HepG2 (cell line): ENCODE measurements around the gene GNAZ.

Experiments used
- FLYWCH1 ChIP-seq: sonication (generic); formaldehyde crosslinking; IDR thresholded peaks from 2 replicates; pipeline ENCODE4 v1.8.1; 2023; ENCODE audit warnings: mild to moderate bottlenecking, missing genetic modification reagents
- JUND ChIP-seq: sonication (generic); formaldehyde crosslinking; IDR thresholded peaks from 2 replicates; pipeline ENCODE4 v1.8.0; 2022; ENCODE audit warnings: mild to moderate bottlenecking, missing genetic modification reagents
- MYC ChIP-seq: sonication (generic); formaldehyde crosslinking; IDR thresholded peaks from 2 replicates; pipeline ENCODE4 v1.9.0; 2021; ENCODE audit warnings: missing genetic modification reagents, borderline replicate concordance
- POLR2A ChIP-seq, 2 experiments: IDR thresholded peaks; 2 replicates each; pipeline ENCODE4 v1.6.1; 2011; ENCODE audit warnings: low read depth in 2 of 2, low read length in 2 of 2, mild to moderate bottlenecking in 1 of 2, moderate library complexity in 1 of 2; ENCODE audit not compliant: insufficient read depth in 1 of 2
- PRDM15 ChIP-seq: sonication (generic); formaldehyde crosslinking; IDR thresholded peaks from 2 replicates; pipeline ENCODE4 v1.4.0; 2020; ENCODE audit warnings: missing genetic modification reagents
- RFX3 ChIP-seq: IDR thresholded peaks from 2 replicates; pipeline ENCODE4 v1.6.1; 2016; ENCODE audit warnings: missing biosample characterization, missing genetic modification reagents
- RFXAP ChIP-seq: sonication (generic); formaldehyde crosslinking; IDR thresholded peaks from 2 replicates; pipeline ENCODE4 v1.4.0; 2020; ENCODE audit warnings: missing genetic modification reagents, borderline replicate concordance
- ZNF629 ChIP-seq: sonication (generic); formaldehyde crosslinking; conservative IDR thresholded peaks from 2 replicates; pipeline ENCODE4 v1.5.0; 2020; ENCODE audit warnings: missing genetic modification reagents

DNA sequence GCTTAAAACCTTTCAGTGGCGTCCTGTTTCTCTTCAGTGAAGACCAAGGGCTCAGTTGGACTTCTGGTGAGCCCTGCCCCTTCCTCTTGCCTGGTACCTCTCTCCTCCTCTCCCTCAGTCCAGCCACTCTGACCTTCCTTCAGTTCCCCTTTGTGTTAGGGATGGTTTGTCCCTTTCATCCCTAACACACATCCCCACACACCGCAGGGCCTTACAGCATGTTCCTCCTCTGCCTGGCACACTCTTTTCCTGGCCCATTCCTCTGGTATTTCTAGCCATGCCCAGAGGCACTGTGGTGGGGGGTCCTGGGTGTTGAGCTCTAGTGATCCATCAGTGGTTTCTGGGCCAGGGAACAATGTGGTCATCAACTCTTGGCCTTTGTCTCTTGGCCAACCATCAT is 21.4 kb downstream of the GNAZ start:
- TF ChIP-seq FLYWCH1 (no peak), POLR2A (IDR thresholded peaks at IDR 0.05; ENCODE audit: insufficient read depth in 1 of 2, low read depth in 2 of 2, low read length in 2 of 2) (no peak), JUND (CRISPR knock-in tag) (no peak), ZNF629 (CRISPR knock-in tag) (no peak), RFX3 (CRISPR knock-in tag) (no peak), RFXAP (CRISPR knock-in tag) (no peak), PRDM15 (CRISPR knock-in tag) (no peak), MYC (CRISPR knock-in tag) (no peak)
